IMR-90 (cell line): ENCODE results near the gene AXIN1.

Experiments used
- CTCF ChIP-seq: conservative IDR thresholded peaks from 2 replicates; pipeline ENCODE4 v1.5.1; 2012; ENCODE audit warnings: mild to moderate bottlenecking, low read depth, low read length, improper control_type of control experiment
- MXI1 ChIP-seq: IDR thresholded peaks from 2 replicates; pipeline ENCODE4 v1.6.1; 2012; ENCODE audit warnings: low read depth, mild to moderate bottlenecking, low read length, moderate library complexity, borderline replicate concordance
- POLR2A ChIP-seq: IDR thresholded peaks from 2 replicates; pipeline ENCODE4 v1.6.1; 2012; ENCODE audit warnings: mild to moderate bottlenecking, low read depth, low read length
- RAD21 ChIP-seq: IDR thresholded peaks from 2 replicates; pipeline ENCODE4 v1.6.1; 2012; ENCODE audit warnings: low read length, improper control_type of control experiment
- RCOR1 ChIP-seq: IDR thresholded peaks from 2 replicates; pipeline ENCODE4 v1.6.1; 2012; ENCODE audit warnings: mild to moderate bottlenecking, low read length, improper control_type of control experiment; ENCODE audit not compliant: insufficient replicate concordance
- SMC3 ChIP-seq: fragments of 150-350 bp; IDR thresholded peaks from 2 replicates; pipeline ENCODE4 v1.6.1; 2016; ENCODE audit warnings: low read depth, mild to moderate bottlenecking, antibody characterized with exemption, low read length, moderate library complexity
- USF2 ChIP-seq: fragments of 150-350 bp; IDR thresholded peaks from 2 replicates; pipeline ENCODE4 v1.6.1; 2017; ENCODE audit warnings: mild to moderate bottlenecking, antibody characterized with exemption, low read length, low read depth

- TF ChIP-seq CTCF, result no peak
- no peak for TF ChIP-seq RCOR1
- TF ChIP-seq USF2, result no peak
- TF ChIP-seq MXI1, result no peak
- no peak for TF ChIP-seq POLR2A
- no peak for TF ChIP-seq SMC3
- TF ChIP-seq RAD21, result no peak
Observed at GRCh38 chr16:342455-343213, 9.9 kb downstream of the AXIN1 start.
